ENCODE data around the gene KIAA0930. TPM values are rescaled to one million over a fixed set of nuclear protein-coding genes. Genes with fewer than 3 reads are reported as not detected.

KIAA0930 gene
- polyA plus RNA-seq, 2 donors: 21.7 to 29.0 TPM

DNA sequence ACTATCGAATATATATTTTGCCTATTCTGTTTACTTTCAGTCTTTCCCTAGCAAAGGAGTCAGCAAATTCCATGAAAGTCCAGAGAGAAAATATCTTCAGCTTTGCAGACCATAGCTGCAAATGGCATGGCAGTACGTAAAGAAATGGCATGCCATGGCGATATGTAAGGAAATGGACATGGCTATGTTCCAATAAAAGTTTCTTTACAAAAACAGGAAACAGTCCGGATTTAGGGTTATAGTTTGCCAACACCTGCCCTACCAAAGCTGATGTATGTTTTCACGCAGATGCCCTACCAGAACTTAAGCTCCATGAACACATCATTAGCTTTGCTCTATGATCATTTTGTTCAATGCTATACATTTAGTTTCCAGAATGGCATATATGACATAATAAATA, 19.5 kb downstream of the KIAA0930 start:
- Histone ChIP-seq H3K27ac (ENCODE audit: low read depth in 2 of 2, low read length in 1 of 2) (no peak overlapping the region), H3K36me3 (ENCODE audit: control insufficient read depth in 2 of 2, insufficient read depth in 2 of 2, low read length in 1 of 2) (no peaks in the 10 kb centered on the region), H3K27me3 (ENCODE audit: control insufficient read depth in 1 of 2, insufficient read depth in 2 of 2, low read length in 2 of 2) (no peaks in the 10 kb centered on the region), H3K4me1 (ENCODE audit: control insufficient read depth in 2 of 2, insufficient read depth in 2 of 2, low read length in 1 of 2) (peaks cover 6 to 12% of the 10 kb centered on the region in 2 donors), H3K9me3 (ENCODE audit: control insufficient read depth in 2 of 2, insufficient read depth in 1 of 2, low read depth in 1 of 2, low read length in 1 of 2) (no peaks in the 10 kb centered on the region), H3K4me3 (ENCODE audit: low read depth in 1 of 2, low read length in 2 of 2) (no peak overlapping the region)
- 71 to 73% methylated on average over 5 of the region's 5 CpGs for WGBS, 2 donors

DNA sequence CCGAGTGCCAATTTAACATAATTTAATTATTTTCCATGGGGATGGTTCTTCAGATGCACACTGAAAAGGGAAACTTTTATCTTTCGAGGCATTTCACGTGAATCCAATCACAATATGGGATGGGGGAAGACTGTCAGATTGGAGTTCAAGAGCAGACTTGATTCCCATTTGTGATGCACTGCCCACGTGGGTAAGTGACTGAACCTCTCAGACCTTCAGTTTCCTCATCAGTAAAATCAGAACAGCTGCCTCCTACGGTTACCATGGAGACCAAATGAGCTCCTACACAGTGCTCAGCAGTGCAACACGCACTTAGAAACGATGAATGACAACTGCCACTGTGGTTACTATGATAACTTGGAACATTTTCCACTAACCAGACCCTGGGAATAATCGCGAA, 21.7 kb downstream of the KIAA0930 start:
- H3K36me3 ChIP-seq (ENCODE audit: control insufficient read depth in 2 of 2, insufficient read depth in 2 of 2, low read length in 1 of 2): no peaks in the 10 kb centered on the region
- H3K4me3 ChIP-seq (ENCODE audit: low read depth in 1 of 2, low read length in 2 of 2): no peak overlapping the region
- no peaks in the 10 kb centered on the region for H3K27me3 ChIP-seq (ENCODE audit: control insufficient read depth in 1 of 2, insufficient read depth in 2 of 2, low read length in 2 of 2)
- peaks cover 2% of the 10 kb centered on the region in 2 donors for H3K4me1 ChIP-seq (ENCODE audit: control insufficient read depth in 2 of 2, insufficient read depth in 2 of 2, low read length in 1 of 2)
- no peaks in the 10 kb centered on the region for H3K9me3 ChIP-seq (ENCODE audit: control insufficient read depth in 2 of 2, insufficient read depth in 1 of 2, low read depth in 1 of 2, low read length in 1 of 2)
- H3K27ac ChIP-seq (ENCODE audit: low read depth in 2 of 2, low read length in 1 of 2): no peak overlapping the region
- WGBS, 2 donors: 82% methylated on average over 9 of the region's 9 CpGs

DNA sequence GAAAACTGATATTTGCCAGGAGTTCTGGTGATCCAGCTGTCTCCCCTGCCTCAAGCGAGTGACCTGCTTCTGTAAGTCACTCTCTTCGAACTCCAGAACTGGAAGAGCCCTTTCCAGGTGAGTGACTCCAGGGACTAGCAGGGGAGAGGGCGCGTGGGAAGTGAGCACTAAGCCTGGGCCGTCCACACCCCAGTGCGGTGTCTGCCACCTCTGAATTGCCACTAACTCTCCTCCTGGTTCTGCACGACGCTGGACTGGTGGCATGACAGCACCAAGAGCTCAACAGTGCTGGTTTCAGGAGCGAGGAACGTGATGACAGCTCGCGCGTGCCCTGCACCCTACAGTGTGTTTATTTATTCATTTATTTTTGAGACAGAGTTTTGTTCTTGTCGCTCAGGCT, 22.9 kb downstream of the KIAA0930 start:
- Histone ChIP-seq H3K4me3 (ENCODE audit: low read depth in 1 of 2, low read length in 2 of 2) (no peak overlapping the region), H3K36me3 (ENCODE audit: control insufficient read depth in 2 of 2, insufficient read depth in 2 of 2, low read length in 1 of 2) (no peaks in the 10 kb centered on the region), H3K27ac (ENCODE audit: low read depth in 2 of 2, low read length in 1 of 2) (no peak overlapping the region), H3K4me1 (ENCODE audit: control insufficient read depth in 2 of 2, insufficient read depth in 2 of 2, low read length in 1 of 2) (peaks cover 5 to 6% of the 10 kb centered on the region in 2 donors), H3K9me3 (ENCODE audit: control insufficient read depth in 2 of 2, insufficient read depth in 1 of 2, low read depth in 1 of 2, low read length in 1 of 2) (no peaks in the 10 kb centered on the region), H3K27me3 (ENCODE audit: control insufficient read depth in 1 of 2, insufficient read depth in 2 of 2, low read length in 2 of 2) (no peaks in the 10 kb centered on the region)
- 94 to 95% methylated on average over 14 of the region's 14 CpGs for WGBS, 2 donors

GRCh38 chr22:45217345-45217744, 23.3 kb downstream of the KIAA0930 start:
- H3K4me1 ChIP-seq (ENCODE audit: control insufficient read depth in 2 of 2, insufficient read depth in 2 of 2, low read length in 1 of 2): peaks cover 5 to 6% of the 10 kb centered on the region in 2 donors
- no peak overlapping the region for H3K4me3 ChIP-seq (ENCODE audit: low read depth in 1 of 2, low read length in 2 of 2)
- no peaks in the 10 kb centered on the region for H3K9me3 ChIP-seq (ENCODE audit: control insufficient read depth in 2 of 2, insufficient read depth in 1 of 2, low read depth in 1 of 2, low read length in 1 of 2)
- no peaks in the 10 kb centered on the region for H3K36me3 ChIP-seq (ENCODE audit: control insufficient read depth in 2 of 2, insufficient read depth in 2 of 2, low read length in 1 of 2)
- no peak overlapping the region for H3K27ac ChIP-seq (ENCODE audit: low read depth in 2 of 2, low read length in 1 of 2)
- WGBS, 2 donors: 93 to 95% methylated on average over 5 to 6 of the region's 6 CpGs
- no peaks in the 10 kb centered on the region for H3K27me3 ChIP-seq (ENCODE audit: control insufficient read depth in 1 of 2, insufficient read depth in 2 of 2, low read length in 2 of 2)

DNA sequence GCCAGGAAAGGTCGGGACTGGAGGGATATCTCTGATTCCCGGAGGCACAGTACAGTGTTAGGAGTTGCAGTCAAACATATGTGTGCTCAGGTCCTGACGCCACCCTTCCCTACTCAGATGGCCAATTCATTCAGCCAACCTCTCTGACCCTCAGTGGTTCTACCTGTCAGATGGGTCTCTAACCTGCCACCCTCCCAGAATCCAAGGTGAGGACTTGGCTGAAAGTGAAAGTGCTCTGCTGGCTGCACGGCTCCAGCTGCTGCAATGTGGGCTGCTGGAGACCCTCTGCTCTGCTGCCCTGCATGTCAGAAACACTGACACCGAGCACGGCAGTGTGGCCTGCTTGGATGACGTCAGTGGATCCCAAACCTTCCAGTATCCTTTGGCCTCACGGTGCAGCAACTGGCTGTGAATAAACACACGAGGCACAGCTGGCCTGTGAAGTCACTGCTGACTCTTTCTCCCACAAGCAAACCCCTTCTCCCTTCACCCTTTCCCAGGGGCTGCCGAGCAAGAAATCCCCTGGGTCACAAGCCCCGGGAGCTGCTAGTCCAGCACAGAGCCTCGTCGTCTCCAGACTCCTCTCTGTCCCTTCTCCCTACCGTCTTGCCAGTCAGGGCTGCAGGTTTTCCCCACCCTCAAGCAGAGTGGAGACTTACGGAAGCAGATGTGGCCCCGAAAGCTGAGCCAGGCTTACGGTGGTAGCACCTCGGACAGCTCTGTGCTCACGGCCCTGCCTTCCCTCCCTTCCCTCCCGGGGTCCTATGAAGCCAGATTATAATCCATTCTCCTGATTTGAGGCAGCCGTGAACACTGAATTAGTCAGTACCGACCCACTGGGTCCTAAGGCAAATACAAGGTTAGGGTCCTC, 24.3 kb downstream of the KIAA0930 start:
- Histone ChIP-seq H3K27ac (ENCODE audit: low read depth in 2 of 2, low read length in 1 of 2) (no peak overlapping the region), H3K4me3 (ENCODE audit: low read depth in 1 of 2, low read length in 2 of 2) (no peak overlapping the region), H3K9me3 (ENCODE audit: control insufficient read depth in 2 of 2, insufficient read depth in 1 of 2, low read depth in 1 of 2, low read length in 1 of 2) (no peaks in the 10 kb centered on the region), H3K4me1 (ENCODE audit: control insufficient read depth in 2 of 2, insufficient read depth in 2 of 2, low read length in 1 of 2) (peaks cover 5 to 6% of the 10 kb centered on the region in 2 donors), H3K36me3 (ENCODE audit: control insufficient read depth in 2 of 2, insufficient read depth in 2 of 2, low read length in 1 of 2) (no peaks in the 10 kb centered on the region), H3K27me3 (ENCODE audit: control insufficient read depth in 1 of 2, insufficient read depth in 2 of 2, low read length in 2 of 2) (no peaks in the 10 kb centered on the region)
- 46 to 64% methylated on average over 22 of the region's 22 CpGs for WGBS, 2 donors

GRCh38 chr22:45212992-45213751, 27.5 kb downstream of the KIAA0930 start:
- peak overlapping the region in 1 of 2 donors; percentile 22 for H3K4me3 ChIP-seq (ENCODE audit: low read depth in 1 of 2, low read length in 2 of 2)
- no peaks in the 10 kb centered on the region for H3K36me3 ChIP-seq (ENCODE audit: control insufficient read depth in 2 of 2, insufficient read depth in 2 of 2, low read length in 1 of 2)
- H3K4me1 ChIP-seq (ENCODE audit: control insufficient read depth in 2 of 2, insufficient read depth in 2 of 2, low read length in 1 of 2): peaks cover 8 to 13% of the 10 kb centered on the region in 2 donors
- WGBS, 2 donors: 61 to 66% methylated on average over 22 of the region's 22 CpGs
- no peaks in the 10 kb centered on the region for H3K27me3 ChIP-seq (ENCODE audit: control insufficient read depth in 1 of 2, insufficient read depth in 2 of 2, low read length in 2 of 2)
- peak overlapping the region; percentile 61 to 66 for H3K27ac ChIP-seq (ENCODE audit: low read depth in 2 of 2, low read length in 1 of 2)
- H3K9me3 ChIP-seq (ENCODE audit: control insufficient read depth in 2 of 2, insufficient read depth in 1 of 2, low read depth in 1 of 2, low read length in 1 of 2): no peaks in the 10 kb centered on the region

DNA sequence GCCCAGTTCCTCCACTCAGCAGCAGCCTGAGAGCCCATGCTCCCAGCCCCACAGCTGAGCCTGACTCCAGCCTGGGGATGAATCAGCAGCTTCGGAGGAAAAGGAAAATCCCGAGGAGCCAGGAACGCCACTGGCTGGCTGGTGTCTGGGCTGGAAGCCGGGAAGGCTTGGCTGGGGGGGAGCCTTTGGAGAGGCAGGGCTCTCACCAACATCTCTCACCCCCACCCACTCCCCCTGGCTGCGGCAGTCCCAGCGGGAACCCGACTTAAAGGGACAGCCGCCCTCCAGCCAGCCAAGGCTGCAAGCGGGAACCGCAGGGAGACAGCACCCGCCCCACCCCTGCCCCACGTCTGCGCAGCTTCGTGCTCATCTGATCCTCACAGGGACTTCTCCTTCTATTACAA, 28.4 kb downstream of the KIAA0930 start:
- WGBS, 2 donors: 18 to 38% methylated on average over 14 of the region's 14 CpGs
- Histone ChIP-seq H3K4me1 (ENCODE audit: control insufficient read depth in 2 of 2, insufficient read depth in 2 of 2, low read length in 1 of 2) (peaks cover 9 to 13% of the 10 kb centered on the region in 2 donors), H3K4me3 (ENCODE audit: low read depth in 1 of 2, low read length in 2 of 2) (peak overlapping the region in 1 of 2 donors; percentile 22), H3K27me3 (ENCODE audit: control insufficient read depth in 1 of 2, insufficient read depth in 2 of 2, low read length in 2 of 2) (no peaks in the 10 kb centered on the region), H3K36me3 (ENCODE audit: control insufficient read depth in 2 of 2, insufficient read depth in 2 of 2, low read length in 1 of 2) (no peaks in the 10 kb centered on the region), H3K9me3 (ENCODE audit: control insufficient read depth in 2 of 2, insufficient read depth in 1 of 2, low read depth in 1 of 2, low read length in 1 of 2) (no peaks in the 10 kb centered on the region), H3K27ac (ENCODE audit: low read depth in 2 of 2, low read length in 1 of 2) (peak overlapping the region; percentile 22 to 61)

- H3K4me1 ChIP-seq (ENCODE audit: control insufficient read depth in 2 of 2, insufficient read depth in 2 of 2, low read length in 1 of 2): peaks cover 9 to 13% of the 10 kb centered on the region in 2 donors
- no peaks in the 10 kb centered on the region for H3K36me3 ChIP-seq (ENCODE audit: control insufficient read depth in 2 of 2, insufficient read depth in 2 of 2, low read length in 1 of 2)
- 77 to 79% methylated on average over 18 of the region's 18 CpGs for WGBS, 2 donors
- H3K9me3 ChIP-seq (ENCODE audit: control insufficient read depth in 2 of 2, insufficient read depth in 1 of 2, low read depth in 1 of 2, low read length in 1 of 2): no peaks in the 10 kb centered on the region
- no peak overlapping the region for H3K4me3 ChIP-seq (ENCODE audit: low read depth in 1 of 2, low read length in 2 of 2)
- H3K27ac ChIP-seq (ENCODE audit: low read depth in 2 of 2, low read length in 1 of 2): peak overlapping the region in 1 of 2 donors; percentile 59
- H3K27me3 ChIP-seq (ENCODE audit: control insufficient read depth in 1 of 2, insufficient read depth in 2 of 2, low read length in 2 of 2): no peaks in the 10 kb centered on the region
Measured at GRCh38 chr22:45211848-45212247, 28.8 kb downstream of the KIAA0930 start.

- H3K9me3 ChIP-seq (ENCODE audit: control insufficient read depth in 2 of 2, insufficient read depth in 1 of 2, low read depth in 1 of 2, low read length in 1 of 2): no peaks in the 10 kb centered on the region
- no peaks in the 10 kb centered on the region for H3K27me3 ChIP-seq (ENCODE audit: control insufficient read depth in 1 of 2, insufficient read depth in 2 of 2, low read length in 2 of 2)
- H3K36me3 ChIP-seq (ENCODE audit: control insufficient read depth in 2 of 2, insufficient read depth in 2 of 2, low read length in 1 of 2): no peaks in the 10 kb centered on the region
- no peak overlapping the region for H3K4me3 ChIP-seq (ENCODE audit: low read depth in 1 of 2, low read length in 2 of 2)
- H3K4me1 ChIP-seq (ENCODE audit: control insufficient read depth in 2 of 2, insufficient read depth in 2 of 2, low read length in 1 of 2): peaks cover 9 to 12% of the 10 kb centered on the region in 2 donors
- H3K27ac ChIP-seq (ENCODE audit: low read depth in 2 of 2, low read length in 1 of 2): no peak overlapping the region
- 84 to 87% methylated on average over 8 of the region's 8 CpGs for WGBS, 2 donors
Measured at GRCh38 chr22:45211435-45211834, 29.3 kb downstream of the KIAA0930 start.
